GM10266 (cell line): ENCODE results near the gene CCNL1.

Source experiments
- DNase-seq: peaks from one replicate; pipeline ENCODE4 v3.0.0; 2012; ENCODE audit errors: extremely low spot score
- TF ChIP-seq, protein P1 (sequence below): IDR thresholded peaks from 2 replicates; pipeline ENCODE4 v1.5.1; 2012; ENCODE audit warnings: mild to moderate bottlenecking, low read depth; ENCODE audit not compliant: control insufficient read depth, insufficient read depth; ENCODE audit errors: missing control alignments

Gene CCNL1

GRCh38 chr3:157120071-157120892 is 39.7 kb downstream of the CCNL1 start:
- TF ChIP-seq, protein P1, sequence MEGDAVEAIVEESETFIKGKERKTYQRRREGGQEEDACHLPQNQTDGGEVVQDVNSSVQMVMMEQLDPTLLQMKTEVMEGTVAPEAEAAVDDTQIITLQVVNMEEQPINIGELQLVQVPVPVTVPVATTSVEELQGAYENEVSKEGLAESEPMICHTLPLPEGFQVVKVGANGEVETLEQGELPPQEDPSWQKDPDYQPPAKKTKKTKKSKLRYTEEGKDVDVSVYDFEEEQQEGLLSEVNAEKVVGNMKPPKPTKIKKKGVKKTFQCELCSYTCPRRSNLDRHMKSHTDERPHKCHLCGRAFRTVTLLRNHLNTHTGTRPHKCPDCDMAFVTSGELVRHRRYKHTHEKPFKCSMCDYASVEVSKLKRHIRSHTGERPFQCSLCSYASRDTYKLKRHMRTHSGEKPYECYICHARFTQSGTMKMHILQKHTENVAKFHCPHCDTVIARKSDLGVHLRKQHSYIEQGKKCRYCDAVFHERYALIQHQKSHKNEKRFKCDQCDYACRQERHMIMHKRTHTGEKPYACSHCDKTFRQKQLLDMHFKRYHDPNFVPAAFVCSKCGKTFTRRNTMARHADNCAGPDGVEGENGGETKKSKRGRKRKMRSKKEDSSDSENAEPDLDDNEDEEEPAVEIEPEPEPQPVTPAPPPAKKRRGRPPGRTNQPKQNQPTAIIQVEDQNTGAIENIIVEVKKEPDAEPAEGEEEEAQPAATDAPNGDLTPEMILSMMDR: no peak
- no peak for DNase-seq

DNA sequence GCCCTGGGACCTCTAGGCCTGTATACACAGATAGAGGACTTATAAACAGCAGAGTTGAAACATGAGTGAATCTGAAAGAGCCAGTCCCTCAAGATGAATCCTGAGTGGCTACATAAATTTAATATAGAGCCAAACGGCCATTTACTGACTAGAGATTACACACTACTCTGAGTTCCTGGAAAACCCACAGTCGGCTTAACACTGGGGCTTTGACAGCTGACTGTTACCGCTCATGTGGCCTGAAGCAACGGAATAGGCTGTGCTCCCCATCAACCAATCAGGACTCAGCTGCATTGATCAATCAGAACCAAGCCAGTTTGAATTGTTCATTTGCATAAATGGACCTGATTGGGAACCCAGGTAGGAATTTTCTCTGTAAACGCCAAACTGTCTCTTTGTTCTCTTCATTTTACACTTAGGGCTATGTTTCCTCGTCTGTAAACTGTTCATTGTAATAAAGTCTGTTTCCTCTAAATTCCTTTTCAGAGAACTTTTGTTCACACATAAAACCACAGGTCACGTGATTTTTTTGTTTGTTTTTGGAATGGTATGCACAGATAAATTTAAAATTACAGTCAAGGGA is 40.5 kb downstream of the CCNL1 start:
- no peak for DNase-seq

DNA sequence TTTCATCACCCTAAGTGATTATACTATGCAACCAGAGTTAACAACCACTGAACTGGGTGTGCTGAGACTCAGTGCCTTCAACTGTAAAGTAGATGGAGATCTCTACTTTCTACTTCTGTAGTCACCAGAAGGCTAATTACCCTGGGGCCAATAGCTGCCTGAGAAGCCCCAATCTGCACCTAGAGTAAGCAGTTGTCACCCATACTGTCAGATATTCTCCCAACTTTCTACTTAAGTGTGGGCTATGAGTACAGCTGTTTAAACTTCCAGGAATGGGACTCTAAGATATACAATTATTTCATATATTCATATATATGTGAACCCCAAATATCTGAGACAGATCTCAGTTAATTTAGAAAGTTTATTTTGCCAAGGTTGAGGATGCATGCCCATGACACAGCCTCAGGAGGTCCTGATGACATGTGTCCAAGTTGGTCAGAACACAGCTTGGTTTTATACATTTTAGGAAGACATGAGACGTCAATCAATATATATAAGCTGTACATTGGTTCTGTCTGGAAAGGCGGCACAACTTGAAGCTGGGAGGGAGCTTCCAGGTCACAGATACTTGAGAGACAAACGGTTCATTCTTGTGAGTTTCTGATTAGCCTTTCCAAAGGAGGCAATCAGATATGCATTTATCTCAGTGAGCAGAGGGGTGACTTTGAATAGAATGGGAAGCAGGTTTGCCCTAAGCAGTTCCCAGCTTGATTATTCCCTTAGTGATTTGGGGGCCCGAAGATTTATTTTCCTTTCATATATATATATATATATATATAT is 41.9 kb downstream of the CCNL1 start:
- no peak for DNase-seq
- TF ChIP-seq, protein P1: no peak

More for the DNA sequence above, 40.5 kb downstream of the CCNL1 start:
- TF ChIP-seq, protein P1: no peak

GRCh38 chr3:157117206-157117605 is 42.7 kb downstream of the CCNL1 start:
- DNase-seq: no peak
- TF ChIP-seq, protein P1: no peak

- no peak for DNase-seq
- TF ChIP-seq, protein P1: no peak
These were observed 43.9 kb downstream of the CCNL1 start for GRCh38 chr3:157116017-157116416.

DNA sequence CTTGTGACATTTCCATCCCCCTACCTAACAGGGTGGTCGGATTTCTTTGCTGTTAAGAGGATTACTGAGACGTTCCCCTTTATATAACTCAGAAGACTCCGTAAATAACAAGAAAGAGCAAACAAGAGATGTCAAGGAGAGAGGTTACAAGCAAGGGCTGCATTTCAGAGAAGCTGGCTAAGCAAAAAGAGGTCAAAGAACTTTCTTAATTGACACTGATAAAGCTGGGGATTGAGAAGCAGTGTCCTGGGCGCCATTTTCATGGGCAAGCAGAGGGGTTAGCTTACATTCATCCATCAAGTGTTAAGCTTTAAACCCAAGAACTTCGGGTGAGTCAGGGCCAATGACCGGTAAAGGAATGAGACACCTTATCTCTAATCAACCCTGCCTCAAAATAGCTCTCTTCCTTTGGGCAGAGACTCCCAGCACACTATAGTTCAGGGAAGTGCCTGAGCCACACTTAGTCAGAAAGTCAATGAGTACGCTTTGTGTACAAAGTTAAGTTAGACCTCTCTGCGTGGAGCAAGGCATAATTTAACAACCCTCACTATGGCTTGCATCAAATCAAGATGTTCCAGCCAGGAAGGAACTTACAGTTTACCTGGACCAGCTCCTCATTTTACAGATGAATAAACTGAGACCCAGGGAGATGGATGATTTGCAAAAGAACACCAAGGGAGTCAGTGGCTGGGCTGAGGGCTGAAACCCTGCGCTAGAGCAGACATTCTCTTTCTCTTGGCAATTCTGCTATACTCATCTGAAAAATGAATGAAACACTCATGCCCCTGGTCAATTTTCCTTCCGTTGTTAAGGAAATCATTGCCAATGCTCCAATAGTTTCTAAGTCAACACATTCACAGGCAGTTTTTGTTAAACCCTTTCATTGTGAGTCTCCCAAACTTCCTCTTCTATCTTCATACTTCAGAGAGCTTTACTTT is 44.6 kb downstream of the CCNL1 start:
- DNase-seq: no peak
- TF ChIP-seq, protein P1: no peak
